IPS-20b (cell line): ENCODE results near the gene ART3.
"Not testable (repeated sequence)": the region's sequence is repeated elsewhere in the genome, so short reads cannot be mapped to it uniquely, and the experiment has no call there.

Experiments used
- H3K27ac ChIP-seq: one replicate; pipeline ENCODE4 v1.5.1; 2013; ENCODE audit warnings: low read length
- H3K27me3 ChIP-seq: 2 replicates; pipeline ENCODE4 v1.6.1; 2013; ENCODE audit warnings: mild to moderate bottlenecking, low read length, inconsistent platforms; ENCODE audit not compliant: insufficient read depth
- H3K36me3 ChIP-seq: 2 replicates; pipeline ENCODE4 v1.6.1; 2013; ENCODE audit warnings: low read depth, mild to moderate bottlenecking, inconsistent platforms, low read length, moderate library complexity; ENCODE audit not compliant: insufficient read depth
- H3K4me1 ChIP-seq: 2 replicates; pipeline ENCODE4 v1.6.1; 2013; ENCODE audit warnings: mild to moderate bottlenecking, control low read depth, inconsistent platforms, low read length, moderate library complexity; ENCODE audit not compliant: insufficient read depth
- H3K4me3 ChIP-seq: 2 replicates; pipeline ENCODE4 v1.5.1; 2013; ENCODE audit warnings: mild to moderate bottlenecking, low read length, inconsistent platforms
- H3K9ac ChIP-seq: 2 replicates; pipeline ENCODE4 v1.6.1; 2013; ENCODE audit warnings: low read depth, mild to moderate bottlenecking, inconsistent platforms, low read length, moderate library complexity
- H3K9me3 ChIP-seq: 2 replicates; pipeline ENCODE4 v1.6.1; 2013; ENCODE audit warnings: mild to moderate bottlenecking, low read depth, low read length, inconsistent platforms; ENCODE audit not compliant: insufficient read depth

ART3 gene

GRCh38 chr4:76074468-76074867 lies at the start of gene ART3:
TSS of gene ART3 (plus strand) at chr4:76074709. CDS start at chr4:76075890, 1,181 bp downstream.
- Histone ChIP-seq H3K9ac (no peak within 1 kb of the TSS), H3K27me3 (no peaks in the 10 kb centered on the region), H3K36me3 (no peaks in the 10 kb centered on the region), H3K4me1 (peaks cover 26% of the 10 kb centered on the region), H3K27ac (no peak within 1 kb of the TSS), H3K9me3 (no peaks in the 10 kb centered on the region), H3K4me3 (no peak within 1 kb of the TSS)

GRCh38 chr4:76028350-76028765 lies 46.2 kb upstream of the ART3 start:
- no peak overlapping the region for H3K9ac ChIP-seq
- H3K27ac ChIP-seq = no peak overlapping the region
- no peaks in the 10 kb centered on the region for H3K4me1 ChIP-seq
- H3K27me3 ChIP-seq = no peaks in the 10 kb centered on the region
- H3K36me3 ChIP-seq = no peaks in the 10 kb centered on the region
- H3K4me3 ChIP-seq = no peak overlapping the region
- H3K9me3 ChIP-seq = no peaks in the 10 kb centered on the region

- Histone ChIP-seq H3K27me3 (no peaks in the 10 kb centered on the region), H3K27ac (no peak overlapping the region), H3K4me3 (no peak overlapping the region), H3K9me3 (no peaks in the 10 kb centered on the region), H3K4me1 (no peaks in the 10 kb centered on the region), H3K9ac (no peak overlapping the region), H3K36me3 (no peaks in the 10 kb centered on the region)
Observed at GRCh38 chr4:76029300-76029699, 45.2 kb upstream of the ART3 start.

GRCh38 chr4:76035141-76035540 lies 39.4 kb upstream of the ART3 start:
- Histone ChIP-seq H3K4me1 (no peaks in the 10 kb centered on the region), H3K4me3 (no peak overlapping the region), H3K9me3 (no peaks in the 10 kb centered on the region), H3K27ac (no peak overlapping the region), H3K36me3 (no peaks in the 10 kb centered on the region), H3K9ac (no peak overlapping the region), H3K27me3 (no peaks in the 10 kb centered on the region)

- H3K27ac ChIP-seq = no peak within 1 kb of the TSS
- no peaks in the 10 kb centered on the region for H3K9me3 ChIP-seq
- no peak within 1 kb of the TSS for H3K4me3 ChIP-seq
- no peaks in the 10 kb centered on the region for H3K4me1 ChIP-seq
- H3K36me3 ChIP-seq = no peaks in the 10 kb centered on the region
- no peaks in the 10 kb centered on the region for H3K27me3 ChIP-seq
- H3K9ac ChIP-seq = no peak within 1 kb of the TSS
Observed at GRCh38 chr4:76035799-76036380, 38.6 kb upstream of the ART3 start, which contains the start of gene CXCL11. TSS of gene CXCL11 (minus strand) at chr4:76036070. CDS start at chr4:76035987, 83 bp downstream.

GRCh38 chr4:76036855-76037254 lies 37.7 kb upstream of the ART3 start:
- no peak overlapping the region for H3K27ac ChIP-seq
- no peaks in the 10 kb centered on the region for H3K9me3 ChIP-seq
- H3K27me3 ChIP-seq = no peaks in the 10 kb centered on the region
- no peaks in the 10 kb centered on the region for H3K36me3 ChIP-seq
- H3K4me1 ChIP-seq = no peaks in the 10 kb centered on the region
- H3K4me3 ChIP-seq = no peak overlapping the region
- H3K9ac ChIP-seq = no peak overlapping the region

- not testable (repeated sequence) for H3K36me3 ChIP-seq, H3K9ac ChIP-seq, H3K4me3 ChIP-seq
Observed at GRCh38 chr4:76042241-76042998, 32.1 kb upstream of the ART3 start.

GRCh38 chr4:76043306-76043705 lies 31.2 kb upstream of the ART3 start:
- not testable (repeated sequence) for H3K36me3 ChIP-seq, H3K9me3 ChIP-seq, H3K27me3 ChIP-seq, H3K9ac ChIP-seq, H3K4me1 ChIP-seq, H3K27ac ChIP-seq, H3K4me3 ChIP-seq

More at GRCh38 chr4:76042241-76042998, 32.1 kb upstream of the ART3 start:
- not testable (repeated sequence) for H3K27ac ChIP-seq, H3K4me1 ChIP-seq, H3K27me3 ChIP-seq, H3K9me3 ChIP-seq

GRCh38 chr4:76044686-76045085 lies 29.8 kb upstream of the ART3 start:
- H3K4me1 ChIP-seq, H3K4me3 ChIP-seq, H3K36me3 ChIP-seq, H3K9ac ChIP-seq, H3K27me3 ChIP-seq, H3K9me3 ChIP-seq, H3K27ac ChIP-seq: not testable (repeated sequence)

- H3K4me1 ChIP-seq, H3K4me3 ChIP-seq, H3K9me3 ChIP-seq: not testable (repeated sequence)
Observed at GRCh38 chr4:76049860-76050416, 24.6 kb upstream of the ART3 start.

GRCh38 chr4:76050560-76051050 lies 23.9 kb upstream of the ART3 start:
- H3K27ac ChIP-seq, H3K9me3 ChIP-seq, H3K9ac ChIP-seq, H3K27me3 ChIP-seq, H3K4me3 ChIP-seq, H3K36me3 ChIP-seq: not testable (repeated sequence)
- peaks cover 15% of the 10 kb centered on the region for H3K4me1 ChIP-seq

More at GRCh38 chr4:76049860-76050416, 24.6 kb upstream of the ART3 start:
- H3K27me3 ChIP-seq, H3K27ac ChIP-seq, H3K36me3 ChIP-seq, H3K9ac ChIP-seq: not testable (repeated sequence)

- no peaks in the 10 kb centered on the region for H3K27me3 ChIP-seq
- H3K27ac ChIP-seq = no peak overlapping the region
- H3K36me3 ChIP-seq = no peaks in the 10 kb centered on the region
- no peak overlapping the region for H3K9ac ChIP-seq
- no peaks in the 10 kb centered on the region for H3K9me3 ChIP-seq
- peaks cover 24% of the 10 kb centered on the region for H3K4me1 ChIP-seq
- H3K4me3 ChIP-seq = no peak overlapping the region
Observed at GRCh38 chr4:76053730-76054129, 20.8 kb upstream of the ART3 start.
